ENCODE measurements around the gene JCHAIN.
"Not testable (repeated sequence)": the region's sequence is repeated elsewhere in the genome, so short reads cannot be mapped to it uniquely, and the experiment has no call there.

The JCHAIN gene

GRCh38 chr4:70687821-70688794 lies 21.8 kb upstream of the JCHAIN start, which contains the start of gene UTP3:
UTP3 (plus strand) TSS chr4:70688532; CDS start chr4:70688678, 146 bp downstream.
- DNase-seq (ENCODE audit: low read depth), result peak; percentile 99

- DNase-seq (ENCODE audit: low read depth), result no peak
Observed at GRCh38 chr4:70687392-70687791, 21.1 kb upstream of the JCHAIN start.

- not testable (repeated sequence) for DNase-seq (ENCODE audit: low read depth)
Observed at GRCh38 chr4:70682142-70682541, 15.8 kb upstream of the JCHAIN start.

DNA sequence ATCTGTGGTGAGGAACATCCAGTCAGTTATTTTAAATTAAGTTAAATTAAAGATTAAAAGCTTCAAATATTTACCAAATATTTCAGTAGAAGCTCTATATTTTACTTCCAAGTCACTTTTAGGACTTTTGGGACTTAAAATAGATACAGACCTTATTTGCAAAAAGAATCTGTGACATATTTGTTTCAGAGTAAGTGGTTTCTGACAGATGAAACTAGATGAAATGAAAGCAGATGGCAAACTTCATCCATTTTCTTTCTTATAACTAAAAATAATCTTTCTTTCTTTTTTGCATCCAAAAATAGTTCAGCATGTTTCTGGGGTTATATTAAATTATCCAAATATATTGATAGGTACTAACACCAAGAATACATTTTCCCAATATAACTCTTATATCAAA lies 15.4 kb upstream of the JCHAIN start:
- no peak for DNase-seq (ENCODE audit: low read depth)

DNA sequence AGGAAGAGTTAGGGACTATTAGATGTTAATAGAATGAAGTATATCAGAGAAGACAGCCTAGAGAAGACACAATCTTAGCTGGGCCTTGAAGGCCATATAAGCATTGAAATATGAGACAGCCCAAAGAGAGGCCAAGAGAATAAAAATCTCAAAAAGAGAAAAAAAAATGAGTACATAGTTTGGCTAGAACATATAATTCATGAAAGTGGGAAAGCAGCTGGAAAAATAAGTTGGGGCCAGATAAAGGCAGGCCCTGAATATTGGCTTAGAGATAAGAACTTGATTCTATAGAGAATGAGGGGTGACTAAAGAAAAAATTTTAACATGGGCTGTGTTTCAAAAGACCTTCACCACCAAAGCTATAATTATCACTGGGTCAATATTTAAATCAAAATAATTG lies 14.6 kb upstream of the JCHAIN start:
- DNase-seq (ENCODE audit: low read depth), result no peak

DNA sequence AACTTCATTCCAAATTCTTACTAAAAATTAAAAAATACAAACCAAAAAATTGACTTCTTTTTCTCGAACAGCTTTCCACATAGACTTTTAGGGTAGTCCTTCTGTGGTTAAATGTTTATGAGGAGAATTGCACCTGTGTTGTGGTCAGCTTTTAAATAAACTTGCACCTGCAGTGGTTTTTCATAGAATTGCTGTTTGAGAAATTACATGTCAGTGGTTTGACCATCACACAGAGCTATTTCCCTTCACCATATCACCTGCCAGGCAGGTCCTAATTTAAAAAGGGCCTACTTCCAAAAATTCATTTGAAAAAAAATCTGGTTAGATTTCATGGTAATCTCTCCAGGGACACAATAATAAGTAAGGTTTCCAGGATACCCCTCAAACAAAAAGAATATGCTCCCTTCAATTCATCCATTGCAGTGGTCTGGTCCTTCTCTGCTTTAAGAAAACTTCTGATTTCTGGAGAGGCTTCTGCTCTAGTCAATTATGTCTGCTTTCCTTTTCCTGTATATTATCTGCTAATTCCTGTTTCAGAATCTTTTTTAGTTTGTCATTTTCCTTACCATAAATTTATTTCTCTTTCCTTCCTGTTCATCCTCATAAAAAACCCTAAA lies 12.2 kb upstream of the JCHAIN start:
- no peak for DNase-seq (ENCODE audit: low read depth)

GRCh38 chr4:70676554-70677090 lies 10.3 kb upstream of the JCHAIN start:
- no peak for DNase-seq (ENCODE audit: low read depth)

DNA sequence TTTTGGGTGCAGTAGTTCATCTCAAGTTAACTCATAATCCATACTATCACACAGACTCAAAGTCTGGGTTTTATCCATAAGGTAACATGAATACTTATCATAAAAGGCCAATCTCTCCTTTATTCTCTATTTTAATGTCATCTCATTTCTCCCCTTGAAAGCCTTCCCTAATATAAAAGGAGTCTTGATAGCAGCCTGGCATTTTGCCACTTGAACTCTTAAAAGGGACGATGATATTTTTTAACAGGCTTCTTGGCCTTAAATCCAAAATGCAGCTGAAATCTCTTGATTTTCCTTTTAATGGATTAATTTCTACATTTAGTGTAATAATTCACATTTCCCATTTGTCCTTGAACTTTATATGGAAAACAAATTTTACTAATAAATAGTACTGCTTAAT lies 8.4 kb upstream of the JCHAIN start:
- DNase-seq (ENCODE audit: low read depth), result no peak

- no peak for DNase-seq (ENCODE audit: low read depth)
Observed at GRCh38 chr4:70674191-70674590, 7.9 kb upstream of the JCHAIN start.

DNA sequence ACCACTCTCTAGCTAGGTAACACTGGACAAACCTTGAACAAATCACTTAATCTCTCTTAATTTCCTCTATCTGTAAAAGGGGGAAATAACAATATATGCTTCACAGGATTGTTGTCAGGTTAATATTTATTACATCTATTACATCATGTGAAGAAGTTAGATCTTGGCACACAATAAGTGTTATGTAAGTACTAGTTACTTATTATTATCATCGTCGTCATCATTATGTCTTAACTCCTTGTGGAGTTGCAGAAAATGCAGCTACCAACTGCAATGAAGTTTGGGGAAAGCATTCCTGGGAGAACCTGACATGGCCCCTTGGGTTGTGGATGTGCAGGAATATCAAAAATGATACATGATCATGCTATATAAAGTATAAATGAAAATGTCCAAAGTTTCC lies 4.8 kb upstream of the JCHAIN start:
- DNase-seq (ENCODE audit: low read depth), result no peak

DNA sequence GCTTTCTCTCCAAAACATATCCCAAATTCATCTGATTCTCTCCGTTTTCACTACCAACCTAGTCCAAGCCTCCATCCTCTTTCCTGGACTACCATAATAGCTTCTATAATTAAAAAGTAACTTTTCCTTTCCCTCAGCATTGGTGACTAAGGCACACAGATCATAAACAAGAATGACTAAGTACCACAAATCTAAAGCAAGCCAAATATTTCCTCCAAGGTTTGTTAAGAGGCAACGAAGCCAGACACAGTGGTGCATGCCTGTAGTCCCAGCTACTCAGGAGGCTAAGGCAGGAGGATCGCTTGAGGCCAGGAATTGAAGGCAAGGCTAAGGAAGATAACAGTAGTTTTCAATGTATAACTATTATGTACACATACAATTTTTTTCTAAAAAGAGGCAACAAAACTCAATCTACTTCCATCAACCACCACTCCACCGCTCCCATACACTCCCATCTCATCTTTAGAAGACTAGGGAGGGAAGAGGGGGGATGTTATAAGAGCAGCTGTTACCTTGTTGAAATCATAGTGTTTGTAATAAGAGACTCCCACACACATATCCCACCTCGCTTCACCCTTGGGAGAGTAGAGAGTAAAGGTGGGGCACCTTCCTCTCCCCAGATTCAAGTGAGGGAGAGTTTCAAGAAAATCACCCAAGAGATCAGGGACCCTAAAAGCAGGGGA lies 4.2 kb upstream of the JCHAIN start:
- DNase-seq (ENCODE audit: low read depth), result peak; percentile 47

DNA sequence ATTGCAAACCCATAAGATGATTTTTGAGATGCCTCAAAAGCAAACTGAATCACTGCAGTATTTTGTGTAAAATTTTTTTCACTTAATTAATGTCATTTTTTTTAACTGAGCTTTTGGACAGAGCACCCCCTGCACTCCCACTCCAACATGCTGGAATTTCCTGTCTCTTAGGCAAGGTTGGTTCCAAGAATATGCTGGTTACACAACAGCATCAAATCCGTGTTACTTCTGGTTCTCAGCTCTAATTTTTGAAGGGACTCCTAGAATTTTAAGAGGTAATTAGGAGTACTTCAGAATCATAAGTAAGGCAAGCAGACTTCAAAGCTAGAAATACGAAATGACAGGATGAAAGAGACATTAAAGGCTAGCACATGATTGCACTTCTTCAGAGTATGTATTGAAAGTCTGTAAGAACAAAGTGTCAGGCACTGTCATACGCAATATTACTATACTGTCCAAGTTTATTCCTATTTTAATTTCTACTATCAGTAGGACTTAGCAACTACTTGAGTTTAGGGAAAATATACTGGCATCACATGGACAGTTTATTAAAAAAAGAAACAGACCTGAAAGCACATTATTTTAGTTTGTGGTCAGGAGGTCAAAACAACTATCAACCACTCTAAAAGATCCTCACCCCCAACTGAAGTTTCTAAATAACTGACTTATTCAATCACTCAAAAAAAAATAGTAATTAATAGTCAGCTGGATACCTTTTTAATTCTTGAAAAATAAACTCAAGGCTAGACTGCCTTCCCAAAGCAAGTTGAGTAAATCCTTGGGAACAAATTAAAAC lies 1.6 kb upstream of the JCHAIN start:
- no peak for DNase-seq (ENCODE audit: low read depth)

DNA sequence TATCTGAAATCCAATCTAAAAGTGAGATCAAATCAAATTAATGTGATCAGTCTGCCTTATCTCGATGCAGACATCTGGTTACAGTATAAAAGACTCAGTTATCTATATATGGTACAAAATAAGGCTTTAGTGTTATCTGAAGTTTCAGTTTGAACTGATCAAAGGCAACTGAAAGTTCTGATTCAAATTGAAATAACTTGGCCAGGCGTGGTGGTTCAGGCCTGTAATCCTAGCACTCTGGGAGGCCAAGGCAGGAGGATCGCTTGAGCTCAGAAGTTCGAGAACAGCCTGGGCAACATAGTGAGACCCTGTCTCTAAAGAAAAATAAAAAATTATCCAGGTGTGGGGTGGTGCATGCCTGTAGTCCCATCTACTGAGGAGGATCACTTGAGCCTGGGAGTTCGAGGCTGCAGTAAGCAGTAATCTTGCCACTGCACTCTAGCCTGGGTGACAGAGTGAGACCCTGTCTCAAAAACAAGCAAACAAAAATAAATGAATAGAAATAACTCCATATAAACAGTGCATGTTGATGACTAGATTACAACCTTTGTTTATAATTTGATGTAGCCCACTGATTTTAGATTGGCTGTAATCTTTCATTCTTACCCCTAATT lies 4.9 kb downstream of the JCHAIN start:
- DNase-seq (ENCODE audit: low read depth), result not testable (repeated sequence)

GRCh38 chr4:70660106-70660505 lies 6.2 kb downstream of the JCHAIN start:
- DNase-seq (ENCODE audit: low read depth), result no peak

- no peak for DNase-seq (ENCODE audit: low read depth)
Observed at GRCh38 chr4:70658418-70658817, 7.9 kb downstream of the JCHAIN start.

GRCh38 chr4:70657326-70657725 lies 9.0 kb downstream of the JCHAIN start:
- no peak for DNase-seq (ENCODE audit: low read depth)

DNA sequence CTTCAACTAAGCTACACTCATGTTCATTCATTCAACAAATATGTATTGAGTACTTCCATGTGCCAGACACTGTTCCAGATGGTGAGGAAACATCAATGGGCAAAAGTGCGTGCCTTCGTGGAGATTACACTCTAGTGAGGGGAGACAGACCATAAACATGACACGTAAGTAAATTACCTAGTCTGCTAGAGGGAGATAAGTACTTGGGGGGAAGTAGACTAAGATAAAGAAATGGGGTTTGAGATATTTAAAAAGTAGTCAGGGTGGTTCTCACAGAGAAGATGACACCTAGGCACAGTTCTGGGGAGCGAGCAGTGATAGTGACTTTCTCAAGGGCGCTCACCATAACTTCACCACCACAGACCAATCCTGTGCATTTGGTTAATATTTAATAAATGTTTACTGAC lies 11.7 kb downstream of the JCHAIN start:
- DNase-seq (ENCODE audit: low read depth), result no peak

GRCh38 chr4:70651864-70652506 lies 14.3 kb downstream of the JCHAIN start:
- no peak for DNase-seq (ENCODE audit: low read depth)

DNA sequence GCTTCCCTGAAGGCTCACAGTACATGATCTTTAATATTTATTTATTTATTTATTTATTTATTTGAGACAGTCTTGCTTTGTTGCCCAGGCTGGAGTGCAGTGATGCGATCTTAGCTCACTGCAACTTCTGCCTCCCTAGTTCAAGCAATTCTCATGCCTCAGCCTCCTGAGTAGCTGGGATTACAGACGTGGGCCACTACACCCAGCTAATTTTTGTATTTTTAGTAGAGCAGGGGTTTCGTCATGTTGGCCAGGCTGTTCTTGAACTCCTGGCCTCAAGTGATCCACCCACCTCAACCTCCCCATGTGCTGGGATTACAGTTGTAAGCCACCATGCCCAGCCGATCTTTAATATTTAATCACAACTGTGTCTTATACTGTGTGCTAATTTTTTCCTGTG lies 15.6 kb downstream of the JCHAIN start:
- not testable (repeated sequence) for DNase-seq (ENCODE audit: low read depth)

DNA sequence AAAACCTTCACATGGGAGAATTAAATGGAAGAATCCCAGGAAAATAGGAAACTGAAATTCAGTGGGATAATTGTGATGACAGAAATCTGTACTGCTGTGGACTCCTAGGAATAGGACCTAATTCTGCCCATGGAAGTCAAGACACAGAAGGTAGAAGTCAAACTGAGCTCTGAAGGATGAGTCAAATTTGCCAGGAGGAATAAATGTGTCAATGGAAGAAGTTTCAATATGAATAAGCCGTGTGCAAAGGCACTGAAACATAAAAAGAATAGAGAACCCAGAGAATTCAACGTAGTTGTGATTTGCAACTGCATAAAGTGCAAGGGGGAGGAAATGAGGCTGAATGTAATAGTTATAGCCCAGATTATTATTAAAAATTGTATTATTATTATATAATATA lies 26.1 kb downstream of the JCHAIN start:
- DNase-seq (ENCODE audit: low read depth), result no peak

Measured in GM04504 (cell line).